H1 (cell line): Measurements from ENCODE around the gene ETS1. TPM values are rescaled to one million over a fixed set of nuclear protein-coding genes. Genes with fewer than 3 reads are reported as not detected.

Experiments used
- CTCF ChIA-PET: fragments of 300-600 bp; sonication (Branson Sonifier 250); formaldehyde crosslinking; loops from one replicate; lab custom pipeline; 2021; ENCODE audit not compliant: partially characterized antibody; lab: Charles Lee
- POLR2A ChIA-PET: fragments of 300-600 bp; sonication (Branson Sonifier 250); formaldehyde crosslinking; loops from one replicate; lab custom pipeline; 2021; ENCODE audit warnings: inconsistent platforms; ENCODE audit not compliant: partially characterized antibody; lab: Charles Lee
- DNase-seq, 2 experiments: peaks; one replicate each; pipeline versions ENCODE4 v3.0.0 to v3.0.0-alpha.2; 2010 to 2022; ENCODE audit warnings: low spot score in 2 of 2, low read depth in 1 of 2, mixed read lengths in 1 of 2
- FAIRE-seq: peaks from 2 replicates; lab custom pipeline; 2011; peaks lifted over from hg19 to GRCh38; lab: Jason Lieb, UNC
- H2AFZ ChIP-seq: 2 replicates; pipeline ENCODE4 v1.8.1; 2012; ENCODE audit warnings: low read length, inconsistent platforms
- H2AK5ac ChIP-seq: 2 replicates; pipeline ENCODE4 v1.6.1; 2013; ENCODE audit warnings: low read depth, low read length
- H2BK120ac ChIP-seq: replicated peaks from 2 replicates; pipeline ENCODE3; 2013; ENCODE audit warnings: low read depth, low read length, inconsistent platforms
- H2BK12ac ChIP-seq: 2 replicates; pipeline ENCODE4 v1.6.1; 2013; ENCODE audit warnings: low read depth, low read length
- H2BK15ac ChIP-seq: 2 replicates; pipeline ENCODE4 v1.6.1; 2013; ENCODE audit warnings: low read length
- H2BK20ac ChIP-seq: 2 replicates; pipeline ENCODE4 v1.6.1; 2013; ENCODE audit warnings: low read length
- H2BK5ac ChIP-seq: 2 replicates; pipeline ENCODE4 v1.6.1; 2013; ENCODE audit warnings: low read depth, low read length
- H3K14ac ChIP-seq: 2 replicates; pipeline ENCODE4 v1.6.1; 2013; ENCODE audit warnings: inconsistent platforms; ENCODE audit not compliant: insufficient read length
- H3K18ac ChIP-seq: 2 replicates; pipeline ENCODE4 v1.6.1; 2013; ENCODE audit warnings: low read length; ENCODE audit errors: extremely low read depth
- H3K23ac ChIP-seq: 2 replicates; pipeline ENCODE4 v1.6.1; 2013; ENCODE audit warnings: inconsistent platforms; ENCODE audit not compliant: insufficient read length
- H3K23me2 ChIP-seq: 2 replicates; pipeline ENCODE4 v1.6.1; 2013; ENCODE audit warnings: low read depth, low read length
- H3K27ac ChIP-seq: 2 replicates; pipeline ENCODE4 v1.6.1; 2011; ENCODE audit warnings: low read depth, low read length, inconsistent platforms
- H3K27me3 ChIP-seq, 4 experiments: replicated peaks in 1 of 4; 1 replicate in 1 of 4; 2 replicates in 3 of 4; pipeline versions ENCODE4 v1.6.1 to v1.8.1; 2011 to 2013; ENCODE audit warnings: low read length in 3 of 4, mild to moderate bottlenecking in 3 of 4, inconsistent platforms in 2 of 4, mixed read lengths in 2 of 4, moderate library complexity in 1 of 4; ENCODE audit not compliant: control insufficient read depth in 3 of 4, insufficient read depth in 3 of 4; ENCODE audit errors: extremely low read depth in 1 of 4
- H3K36me3 ChIP-seq, 4 experiments: 2 replicates each; pipeline versions ENCODE4 v1.6.1 to v1.8.1; 2011 to 2013; ENCODE audit warnings: mild to moderate bottlenecking in 4 of 4, low read length in 3 of 4, moderate library complexity in 2 of 4, control low read depth in 1 of 4, inconsistent platforms in 1 of 4; ENCODE audit not compliant: insufficient read depth in 4 of 4, control insufficient read depth in 2 of 4
- H3K4ac ChIP-seq: replicated peaks from 2 replicates; pipeline ENCODE3; 2013; ENCODE audit warnings: low read length, low read depth, mixed read lengths, inconsistent platforms; ENCODE audit not compliant: insufficient read length
- H3K4me1 ChIP-seq, 4 experiments: replicated peaks in 1 of 4; 1 replicate in 1 of 4; 2 replicates in 3 of 4; pipeline versions ENCODE4 v1.6.1 to v1.8.1; 2011 to 2013; ENCODE audit warnings: low read length in 3 of 4, inconsistent platforms in 2 of 4, mixed read lengths in 1 of 4; ENCODE audit not compliant: insufficient read depth in 4 of 4, control insufficient read depth in 3 of 4
- H3K4me2 ChIP-seq, 2 experiments: 2 replicates each; pipeline versions ENCODE4 v1.6.1 to v1.8.1; 2011 to 2013; ENCODE audit warnings: low read depth in 2 of 2, low read length in 2 of 2, control low read depth in 1 of 2, inconsistent platforms in 1 of 2, mild to moderate bottlenecking in 1 of 2; ENCODE audit not compliant: insufficient read depth in 1 of 2
- H3K4me3 ChIP-seq, 4 experiments: fragments of 200-600, 300-600 bp in 1 of 4; sonication (generic), shearing (Covaris generic), sonication (Bioruptor Twin) in 1 of 4; 2 replicates each; pipeline versions ENCODE4 v1.5.1 to v1.8.1; 2011 to 2016; ENCODE audit warnings: low read length in 4 of 4, low read depth in 3 of 4, control low read depth in 2 of 4, inconsistent platforms in 2 of 4, mild to moderate bottlenecking in 2 of 4, mixed read lengths in 1 of 4, moderate library complexity in 1 of 4; ENCODE audit not compliant: insufficient read depth in 2 of 4; ENCODE audit errors: extremely low read depth in 1 of 4
- H3K56ac ChIP-seq: replicated peaks from 2 replicates; pipeline ENCODE3; 2013; ENCODE audit warnings: low read depth, mild to moderate bottlenecking, mixed read lengths, low read length, inconsistent platforms; ENCODE audit not compliant: insufficient read length
- H3K79me1 ChIP-seq: 2 replicates; pipeline ENCODE4 v1.6.1; 2013; ENCODE audit warnings: low read depth, low read length, control low read depth
- H3K79me2 ChIP-seq, 2 experiments: 2 replicates each; pipeline versions ENCODE4 v1.6.1 to v1.8.1; 2012 to 2013; ENCODE audit warnings: low read length in 2 of 2, mild to moderate bottlenecking in 2 of 2, inconsistent platforms in 1 of 2; ENCODE audit not compliant: insufficient read depth in 2 of 2, control insufficient read depth in 1 of 2
- H3K9ac ChIP-seq, 4 experiments: replicated peaks in 1 of 4; 1 replicate in 1 of 4; 2 replicates in 3 of 4; pipeline versions ENCODE4 v1.6.1 to v1.8.1; 2011 to 2013; ENCODE audit warnings: low read depth in 3 of 4, low read length in 3 of 4, control low read depth in 2 of 4, mild to moderate bottlenecking in 2 of 4, moderate library complexity in 2 of 4, inconsistent platforms in 1 of 4; ENCODE audit errors: extremely low read depth in 1 of 4
- H3K9me3 ChIP-seq, 2 experiments: 2 replicates each; pipeline versions ENCODE4 v1.6.1 to v1.8.1; 2012 to 2013; ENCODE audit warnings: mild to moderate bottlenecking in 2 of 2, moderate library complexity in 2 of 2, control low read depth in 1 of 2, inconsistent platforms in 1 of 2, low read depth in 1 of 2, low read length in 1 of 2, mixed read lengths in 1 of 2; ENCODE audit not compliant: insufficient read depth in 2 of 2
- H4K20me1 ChIP-seq, 2 experiments: replicated peaks in 1 of 2; 2 replicates each; pipeline versions ENCODE3 to v1.8.1; 2011 to 2013; ENCODE audit warnings: inconsistent platforms in 2 of 2, low read length in 2 of 2, mild to moderate bottlenecking in 1 of 2; ENCODE audit not compliant: insufficient read depth in 2 of 2, control insufficient read depth in 1 of 2
- H4K5ac ChIP-seq: 2 replicates; pipeline ENCODE4 v1.6.1; 2013; ENCODE audit warnings: low read length, low read depth, mixed read lengths, inconsistent platforms; ENCODE audit not compliant: insufficient read length
- H4K8ac ChIP-seq: 2 replicates; pipeline ENCODE4 v1.8.0; 2013; ENCODE audit warnings: mild to moderate bottlenecking, moderate library complexity, low read length, inconsistent platforms; ENCODE audit not compliant: insufficient read depth; ENCODE audit errors: extremely low read depth
- H4K91ac ChIP-seq: replicated peaks from 2 replicates; pipeline ENCODE3; 2013; ENCODE audit warnings: low read length, mixed read lengths, inconsistent platforms; ENCODE audit not compliant: insufficient read length
- ATF3 ChIP-seq: IDR thresholded peaks from 2 replicates; pipeline ENCODE4 v1.6.1; 2011; ENCODE audit warnings: low read depth, mild to moderate bottlenecking, low read length; ENCODE audit not compliant: insufficient read depth
- EP300 ChIP-seq, 2 experiments: IDR thresholded peaks; 1 replicate in 1 of 2; 2 replicates in 1 of 2; pipeline ENCODE4 v1.6.1; 2011 to 2012; ENCODE audit warnings: low read depth in 2 of 2, low read length in 2 of 2, mild to moderate bottlenecking in 2 of 2, borderline replicate concordance in 1 of 2, inconsistent platforms in 1 of 2, moderate library complexity in 1 of 2
- JUN ChIP-seq: IDR thresholded peaks from 2 replicates; pipeline ENCODE4 v1.6.1; 2011; ENCODE audit warnings: low read depth, mild to moderate bottlenecking, improper control_type of control experiment, low read length
- PHF8 ChIP-seq: fragments of 200-600 bp; sonication (generic); conservative IDR thresholded peaks from 2 replicates; pipeline ENCODE4 v1.7.1; 2012; ENCODE audit warnings: low read depth, mild to moderate bottlenecking, inconsistent platforms, low read length, moderate library complexity
- TCF12 ChIP-seq: IDR thresholded peaks from 2 replicates; pipeline ENCODE4 v1.6.1; 2011; ENCODE audit warnings: low read depth, mild to moderate bottlenecking, low read length
- TEAD4 ChIP-seq: IDR thresholded peaks from 2 replicates; pipeline ENCODE4 v1.6.1; 2012; ENCODE audit warnings: low read depth, low read length, inconsistent platforms, mixed read lengths
- USF2 ChIP-seq: IDR thresholded peaks from 2 replicates; pipeline ENCODE4 v1.6.1; 2011; ENCODE audit warnings: low read length, improper control_type of control experiment
- WGBS, 2 experiments: shearing (Covaris generic) in 1 of 2; methylation state at CpG; one replicate each; pipeline versions ENCODE4 v1.1.6 to v1.1.7; 2013 to 2015; ENCODE audit warnings: low lambda C conversion rate in 2 of 2, mixed read lengths in 2 of 2, inconsistent platforms in 1 of 2, low coverage in 1 of 2, missing lambda C conversion rate in 1 of 2; ENCODE audit not compliant: insufficient replicate concordance in 2 of 2, insufficient coverage in 1 of 2, insufficient read length in 1 of 2; ENCODE audit errors: extremely low coverage in 1 of 2, missing lambda C conversion rate in 1 of 2; 5-methylcytosine and 5-hydroxymethylcytosine counted together
- polyA plus RNA-seq, 7 experiments: library from polyadenylated mRNA; depleted of rRNA in 3 of 7; stranded (reverse) in 5 of 7; unstranded in 2 of 7; fragments of >200 nt in 5 of 7; fragments of 200-250 nt in 2 of 7; gene quantifications; 1 replicate in 5 of 7; 2 replicates in 1 of 7; 4 replicates in 1 of 7; pipeline versions ENCODE4 v1.2.1 to v1.2.3, GENCODE V29; 2011 to 2013; ENCODE audit warnings: missing spikeins in 2 of 7, mixed read lengths in 2 of 7
- total RNA-seq: library from RNA; stranded (reverse); fragmentation: NEBNext Ultra II Directional; extraction: Animal tissue kit (Norgen Biotek cat#: 25700); gene quantifications from 2 replicates; pipeline ENCODE4 v1.2.1, GENCODE V29; 2021
- TF ChIP-seq, protein P1 (sequence below): IDR thresholded peaks from 2 replicates; pipeline ENCODE4 v1.6.1; 2012; ENCODE audit warnings: inconsistent platforms

Gene ETS1
- total and polyA plus RNA-seq, 2 of the 8 experiments (the other 6 are each of a cell fraction or from before 2014, with no cell fraction given), result 10.0 to 35.3 TPM

- no peak overlapping the region for H2BK120ac ChIP-seq
- H3K4me1 ChIP-seq, result peaks cover 1 to 20% (median 9%) of the 10 kb centered on the region in 4 experiments; a peak in 6 of 7 replicates
- H4K5ac ChIP-seq, result no peak overlapping the region
- no peak overlapping the region for H2AK5ac ChIP-seq
- no peak overlapping the region for H3K4ac ChIP-seq
- H3K56ac ChIP-seq, result no peak overlapping the region
- no peak overlapping the region for H2BK5ac ChIP-seq
- no peak overlapping the region for H2BK12ac ChIP-seq
- H3K23ac ChIP-seq, result no peak overlapping the region
- H4K91ac ChIP-seq, result no peak overlapping the region
- 86% methylated on average over 1 of the region's 1 CpG; no CpG with 5 or more reads in 1 of the 2 experiments for WGBS, 2 experiments
- H4K20me1 ChIP-seq, result no peaks in the 10 kb centered on the region
- H3K27ac ChIP-seq, result no peak overlapping the region
- FAIRE-seq (no peak), DNase-seq (no peak)
- no peaks in the 10 kb centered on the region; the same call in 1 of the 2 replicates for H3K23me2 ChIP-seq
- no peak overlapping the region for H3K4me3 ChIP-seq
- H3K36me3 ChIP-seq, result no peaks in the 10 kb centered on the region
- H3K18ac ChIP-seq, result no peak overlapping the region
- H3K4me2 ChIP-seq, result no peak overlapping the region
- H4K8ac ChIP-seq, result no peak overlapping the region
- no peaks in the 10 kb centered on the region for H3K79me1 ChIP-seq
- 0 out of 2 replicates have a peak overlapping the region, but pooled peaks have one; percentile 13 for H2BK20ac ChIP-seq
- no peaks in the 10 kb centered on the region; a peak in 1 of 7 replicates for H3K27me3 ChIP-seq
- TF ChIP-seq, protein P1, sequence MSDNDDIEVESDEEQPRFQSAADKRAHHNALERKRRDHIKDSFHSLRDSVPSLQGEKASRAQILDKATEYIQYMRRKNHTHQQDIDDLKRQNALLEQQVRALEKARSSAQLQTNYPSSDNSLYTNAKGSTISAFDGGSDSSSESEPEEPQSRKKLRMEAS, result no peak
- TF ChIP-seq EP300 (IDR thresholded peaks at IDR 0.05; ENCODE audit: borderline replicate concordance in 1 of 2, low read depth in 2 of 2, low read length in 2 of 2), result no peak
- no peak for TF ChIP-seq TEAD4
- TF ChIP-seq TCF12, result no peak
- TF ChIP-seq USF2, result no peak
- no peak for TF ChIP-seq ATF3
- no peak for TF ChIP-seq JUN
- TF ChIP-seq PHF8, result no peak
- ChIA-PET POLR2A (no interaction called here), CTCF (interaction anchor here (0.9 to 1.0 kb wide), 2 partner anchors 13 to 309 kb away, joined by 3 read pairs; no protein-coding TSS in a partner anchor)
- no peak overlapping the region for H3K14ac ChIP-seq
- H3K9ac ChIP-seq, result no peak overlapping the region
- no peak overlapping the region for H2BK15ac ChIP-seq
- H2AFZ ChIP-seq, result no peak overlapping the region
- no peaks in the 10 kb centered on the region for H3K9me3 ChIP-seq
- H3K79me2 ChIP-seq, result no peaks in the 10 kb centered on the region
Measured at GRCh38 chr11:128594226-128594625, 6.9 kb upstream of the ETS1 start.
